OCI-LY1 (cell line): ENCODE measurements around the gene FHL3.

Source experiments
- H2AFZ ChIP-seq: fragments of 200-600 bp; sonication (generic), shearing (Covaris generic); 2 replicates; pipeline ENCODE4 v1.6.0; 2014; ENCODE audit warnings: antibody characterized with exemption, mild to moderate bottlenecking, low read length
- H3F3A ChIP-seq: fragments of 200-600 bp; sonication (generic), shearing (Covaris generic); 2 replicates; pipeline ENCODE4 v1.6.0; 2014; ENCODE audit warnings: mild to moderate bottlenecking, antibody characterized with exemption, low read length, moderate library complexity; ENCODE audit not compliant: insufficient read depth
- H3K27ac ChIP-seq: fragments of 200-600 bp; sonication (generic); 2 replicates; pipeline ENCODE4 v1.5.1; 2014; ENCODE audit warnings: low read length, mixed run types, mild to moderate bottlenecking, low read depth; ENCODE audit not compliant: poor library complexity, severe bottlenecking
- H3K27me3 ChIP-seq: fragments of 200-600 bp; sonication (generic); 2 replicates; pipeline ENCODE4 v1.6.0; 2014; ENCODE audit warnings: antibody characterized with exemption, mild to moderate bottlenecking, low read length, moderate library complexity; ENCODE audit not compliant: insufficient read depth
- H3K36me3 ChIP-seq: fragments of 200-600 bp; sonication (generic); 2 replicates; pipeline ENCODE4 v1.6.1; 2014; ENCODE audit warnings: mild to moderate bottlenecking, antibody characterized with exemption, low read length, moderate library complexity, mixed read lengths; ENCODE audit not compliant: insufficient read depth
- H3K4me1 ChIP-seq: fragments of 200-600 bp; sonication (generic); 2 replicates; pipeline ENCODE4 v1.5.1; 2014; ENCODE audit warnings: mild to moderate bottlenecking, low read length, moderate library complexity; ENCODE audit not compliant: insufficient read depth, severe bottlenecking
- H3K4me2 ChIP-seq: fragments of 200-600 bp; sonication (generic), shearing (Covaris generic); 2 replicates; pipeline ENCODE4 v1.6.1; 2014; ENCODE audit warnings: low read length
- H3K4me3 ChIP-seq: fragments of 200-600 bp; sonication (generic); 2 replicates; pipeline ENCODE4 v1.5.1; 2014; ENCODE audit warnings: low read length, low read depth, mild to moderate bottlenecking, mixed read lengths; ENCODE audit not compliant: poor library complexity, severe bottlenecking
- H3K79me2 ChIP-seq: fragments of 200-600 bp; shearing (Covaris generic); 2 replicates; pipeline ENCODE4 v1.6.1; 2016; ENCODE audit warnings: mixed run types, low read length, mixed read lengths; ENCODE audit not compliant: insufficient read depth
- H3K9ac ChIP-seq: fragments of 200-600 bp; sonication (generic), shearing (Covaris generic); 2 replicates; pipeline ENCODE4 v1.6.1; 2014; ENCODE audit warnings: mild to moderate bottlenecking, low read length, mixed read lengths
- H3K9me2 ChIP-seq: fragments of 200-600 bp; sonication (generic), shearing (Covaris generic); 2 replicates; pipeline ENCODE4 v1.6.1; 2014; ENCODE audit warnings: low read depth, mild to moderate bottlenecking, low read length, mixed read lengths
- H3K9me3 ChIP-seq: fragments of 200-600 bp; shearing (Covaris generic); 2 replicates; pipeline ENCODE4 v1.6.1; 2014; ENCODE audit warnings: low read length, mixed read lengths
- H4K20me1 ChIP-seq: fragments of 200-600 bp; sonication (generic), shearing (Covaris generic); 2 replicates; pipeline ENCODE4 v1.6.0; 2016; ENCODE audit warnings: mild to moderate bottlenecking, low read length; ENCODE audit not compliant: insufficient read depth
- CTCF ChIP-seq: fragments of 200-600 bp; sonication (generic), shearing (Covaris generic); IDR thresholded peaks from 2 replicates; pipeline ENCODE4 v1.5.1; 2017; ENCODE audit warnings: mild to moderate bottlenecking, antibody characterized with exemption, low read length, moderate library complexity, mixed read lengths
- EZH2 ChIP-seq: fragments of 200-600 bp; sonication (generic), shearing (Covaris generic); IDR thresholded peaks from 2 replicates; pipeline ENCODE4 v1.8.0; 2017; ENCODE audit warnings: borderline replicate concordance, mixed run types, mild to moderate bottlenecking, antibody characterized with exemption, low read length, moderate library complexity, mixed read lengths

FHL3 gene

GRCh38 chr1:38015978-38016725 is 10.8 kb upstream of the FHL3 start:
- H3K27me3 ChIP-seq: no peaks in the 10 kb centered on the region
- H3K4me2 ChIP-seq: no peak overlapping the region
- peaks cover 17% of the 10 kb centered on the region for H3K4me1 ChIP-seq
- peaks cover 25% of the 10 kb centered on the region for H3K79me2 ChIP-seq
- TF ChIP-seq EZH2: no peak
- no peak for TF ChIP-seq CTCF
- no peak overlapping the region for H3K9ac ChIP-seq
- no peaks in the 10 kb centered on the region for H3K9me2 ChIP-seq
- H4K20me1 ChIP-seq: no peaks in the 10 kb centered on the region
- H2AFZ ChIP-seq: no peak overlapping the region
- H3K4me3 ChIP-seq: no peak overlapping the region
- no peaks in the 10 kb centered on the region for H3K9me3 ChIP-seq
- no peaks in the 10 kb centered on the region for H3F3A ChIP-seq
- peaks cover 62% of the 10 kb centered on the region for H3K36me3 ChIP-seq
- no peak overlapping the region for H3K27ac ChIP-seq

- Histone ChIP-seq H3K79me2 (peaks cover 25% of the 10 kb centered on the region), H3K4me2 (0 out of 2 replicates have a peak overlapping the region, but pooled peaks have one; percentile 89), H3K4me1 (peaks cover 17% of the 10 kb centered on the region), H3F3A (no peaks in the 10 kb centered on the region), H3K27ac (no peak overlapping the region), H4K20me1 (no peaks in the 10 kb centered on the region), H3K9me3 (no peaks in the 10 kb centered on the region), H3K9me2 (no peaks in the 10 kb centered on the region), H3K9ac (no peak overlapping the region), H3K27me3 (no peaks in the 10 kb centered on the region), H3K36me3 (peaks cover 50% of the 10 kb centered on the region), H2AFZ (no peak overlapping the region), H3K4me3 (no peak overlapping the region)
- no peak for TF ChIP-seq EZH2
- no peak for TF ChIP-seq CTCF
These were observed 9.6 kb upstream of the FHL3 start for GRCh38 chr1:38014724-38015424.

GRCh38 chr1:38014171-38014570 is 8.9 kb upstream of the FHL3 start:
- Histone ChIP-seq H3K27ac (no peak overlapping the region), H3K9me2 (no peaks in the 10 kb centered on the region), H3K9ac (peak overlapping the region; percentile 87; the same call in 1 of the 2 replicates), H2AFZ (no peak overlapping the region), H3K9me3 (no peaks in the 10 kb centered on the region), H3K79me2 (peaks cover 25% of the 10 kb centered on the region), H3K36me3 (peaks cover 44% of the 10 kb centered on the region), H3K4me3 (peak overlapping the region; percentile 91), H3K4me1 (peaks cover 17% of the 10 kb centered on the region), H3K27me3 (no peaks in the 10 kb centered on the region), H3F3A (no peaks in the 10 kb centered on the region), H3K4me2 (peak overlapping the region; percentile 89), H4K20me1 (no peaks in the 10 kb centered on the region)
- TF ChIP-seq EZH2 (no peak), CTCF (no peak)
